HepG2 (cell line): ENCODE data around the gene TLX3.

Experiments used
- FOXM1 ChIP-seq: sonication (generic); formaldehyde crosslinking; IDR thresholded peaks from 2 replicates; pipeline ENCODE4 v1.5.0; 2020; ENCODE audit warnings: missing genetic modification reagents
- GABPA ChIP-seq, 2 experiments: IDR thresholded peaks; 2 replicates each; pipeline ENCODE4 v1.6.1; 2011 to 2016; ENCODE audit warnings: low read depth in 2 of 2, low read length in 1 of 2, missing biosample characterization in 1 of 2, missing genetic modification characterization in 1 of 2
- POLR2AphosphoS5 ChIP-seq: IDR thresholded peaks from 2 replicates; pipeline ENCODE4 v1.6.1; 2012; ENCODE audit warnings: low read depth, low read length
- SIN3A ChIP-seq: IDR thresholded peaks from 2 replicates; pipeline ENCODE4 v1.6.1; 2011; ENCODE audit warnings: low read depth, mild to moderate bottlenecking, control low read depth, low read length, borderline replicate concordance
- SRF ChIP-seq: IDR thresholded peaks from 2 replicates; pipeline ENCODE4 v1.6.1; 2011; ENCODE audit warnings: mild to moderate bottlenecking, low read depth, low read length, moderate library complexity
- ZBTB1 ChIP-seq: sonication (generic); formaldehyde crosslinking; IDR thresholded peaks from 2 replicates; pipeline ENCODE4 v1.4.0; 2020; ENCODE audit warnings: missing genetic modification reagents, borderline replicate concordance
- ZNF232 ChIP-seq: sonication (generic); formaldehyde crosslinking; IDR thresholded peaks from 2 replicates; pipeline ENCODE4 v1.4.0; 2020; ENCODE audit warnings: missing genetic modification reagents, borderline replicate concordance
- ZNF24 ChIP-seq: fragments of 450-650 bp; IDR thresholded peaks from 2 replicates; pipeline ENCODE4 v1.6.1; 2017; ENCODE audit warnings: antibody characterized with exemption, mild to moderate bottlenecking
- ZNF619 ChIP-seq: sonication (generic); formaldehyde crosslinking; IDR thresholded peaks from 2 replicates; pipeline ENCODE4 v1.4.0; 2020; ENCODE audit warnings: mild to moderate bottlenecking, missing genetic modification reagents
- TF ChIP-seq, protein P1 (sequence below): sonication (generic); formaldehyde crosslinking; IDR thresholded peaks from 2 replicates; pipeline ENCODE4 v1.4.0; 2020; ENCODE audit warnings: missing genetic modification reagents
- TF ChIP-seq, protein P2 (sequence below): sonication (generic); formaldehyde crosslinking; IDR thresholded peaks from 2 replicates; pipeline ENCODE4 v1.5.0; 2020; ENCODE audit warnings: mild to moderate bottlenecking, missing genetic modification reagents, moderate library complexity
- TF ChIP-seq, protein P3 (sequence below): fragments of 450-650 bp; IDR thresholded peaks from 2 replicates; pipeline ENCODE4 v1.6.1; 2017; ENCODE audit warnings: mild to moderate bottlenecking

- no peak for TF ChIP-seq GABPA (IDR thresholded peaks at IDR 0.05; ENCODE audit: low read depth, low read length)
- no peak for TF ChIP-seq GABPA (CRISPR knock-in tag; IDR thresholded peaks at IDR 0.05; ENCODE audit: low read depth)
- TF ChIP-seq, protein P1, sequence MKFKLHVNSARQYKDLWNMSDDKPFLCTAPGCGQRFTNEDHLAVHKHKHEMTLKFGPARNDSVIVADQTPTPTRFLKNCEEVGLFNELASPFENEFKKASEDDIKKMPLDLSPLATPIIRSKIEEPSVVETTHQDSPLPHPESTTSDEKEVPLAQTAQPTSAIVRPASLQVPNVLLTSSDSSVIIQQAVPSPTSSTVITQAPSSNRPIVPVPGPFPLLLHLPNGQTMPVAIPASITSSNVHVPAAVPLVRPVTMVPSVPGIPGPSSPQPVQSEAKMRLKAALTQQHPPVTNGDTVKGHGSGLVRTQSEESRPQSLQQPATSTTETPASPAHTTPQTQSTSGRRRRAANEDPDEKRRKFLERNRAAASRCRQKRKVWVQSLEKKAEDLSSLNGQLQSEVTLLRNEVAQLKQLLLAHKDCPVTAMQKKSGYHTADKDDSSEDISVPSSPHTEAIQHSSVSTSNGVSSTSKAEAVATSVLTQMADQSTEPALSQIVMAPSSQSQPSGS (CRISPR knock-in tag): no peak
- TF ChIP-seq, protein P2, sequence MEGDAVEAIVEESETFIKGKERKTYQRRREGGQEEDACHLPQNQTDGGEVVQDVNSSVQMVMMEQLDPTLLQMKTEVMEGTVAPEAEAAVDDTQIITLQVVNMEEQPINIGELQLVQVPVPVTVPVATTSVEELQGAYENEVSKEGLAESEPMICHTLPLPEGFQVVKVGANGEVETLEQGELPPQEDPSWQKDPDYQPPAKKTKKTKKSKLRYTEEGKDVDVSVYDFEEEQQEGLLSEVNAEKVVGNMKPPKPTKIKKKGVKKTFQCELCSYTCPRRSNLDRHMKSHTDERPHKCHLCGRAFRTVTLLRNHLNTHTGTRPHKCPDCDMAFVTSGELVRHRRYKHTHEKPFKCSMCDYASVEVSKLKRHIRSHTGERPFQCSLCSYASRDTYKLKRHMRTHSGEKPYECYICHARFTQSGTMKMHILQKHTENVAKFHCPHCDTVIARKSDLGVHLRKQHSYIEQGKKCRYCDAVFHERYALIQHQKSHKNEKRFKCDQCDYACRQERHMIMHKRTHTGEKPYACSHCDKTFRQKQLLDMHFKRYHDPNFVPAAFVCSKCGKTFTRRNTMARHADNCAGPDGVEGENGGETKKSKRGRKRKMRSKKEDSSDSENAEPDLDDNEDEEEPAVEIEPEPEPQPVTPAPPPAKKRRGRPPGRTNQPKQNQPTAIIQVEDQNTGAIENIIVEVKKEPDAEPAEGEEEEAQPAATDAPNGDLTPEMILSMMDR (CRISPR knock-in tag): no peak
- no peak for TF ChIP-seq SRF
- TF ChIP-seq POLR2AphosphoS5: no peak
- TF ChIP-seq ZBTB1 (CRISPR knock-in tag): no peak
- TF ChIP-seq, protein P3, sequence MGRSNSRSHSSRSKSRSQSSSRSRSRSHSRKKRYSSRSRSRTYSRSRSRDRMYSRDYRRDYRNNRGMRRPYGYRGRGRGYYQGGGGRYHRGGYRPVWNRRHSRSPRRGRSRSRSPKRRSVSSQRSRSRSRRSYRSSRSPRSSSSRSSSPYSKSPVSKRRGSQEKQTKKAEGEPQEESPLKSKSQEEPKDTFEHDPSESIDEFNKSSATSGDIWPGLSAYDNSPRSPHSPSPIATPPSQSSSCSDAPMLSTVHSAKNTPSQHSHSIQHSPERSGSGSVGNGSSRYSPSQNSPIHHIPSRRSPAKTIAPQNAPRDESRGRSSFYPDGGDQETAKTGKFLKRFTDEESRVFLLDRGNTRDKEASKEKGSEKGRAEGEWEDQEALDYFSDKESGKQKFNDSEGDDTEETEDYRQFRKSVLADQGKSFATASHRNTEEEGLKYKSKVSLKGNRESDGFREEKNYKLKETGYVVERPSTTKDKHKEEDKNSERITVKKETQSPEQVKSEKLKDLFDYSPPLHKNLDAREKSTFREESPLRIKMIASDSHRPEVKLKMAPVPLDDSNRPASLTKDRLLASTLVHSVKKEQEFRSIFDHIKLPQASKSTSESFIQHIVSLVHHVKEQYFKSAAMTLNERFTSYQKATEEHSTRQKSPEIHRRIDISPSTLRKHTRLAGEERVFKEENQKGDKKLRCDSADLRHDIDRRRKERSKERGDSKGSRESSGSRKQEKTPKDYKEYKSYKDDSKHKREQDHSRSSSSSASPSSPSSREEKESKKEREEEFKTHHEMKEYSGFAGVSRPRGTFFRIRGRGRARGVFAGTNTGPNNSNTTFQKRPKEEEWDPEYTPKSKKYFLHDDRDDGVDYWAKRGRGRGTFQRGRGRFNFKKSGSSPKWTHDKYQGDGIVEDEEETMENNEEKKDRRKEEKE: no peak
- no peak for TF ChIP-seq ZNF24
- TF ChIP-seq ZNF232 (CRISPR knock-in tag): no peak
- no peak for TF ChIP-seq SIN3A
- no peak for TF ChIP-seq FOXM1 (CRISPR knock-in tag)
- no peak for TF ChIP-seq ZNF619 (CRISPR knock-in tag)
These were observed 4.6 kb downstream of the TLX3 start for GRCh38 chr5:171313481-171314206.
